ENCODE data around the gene GDF10.

DNA sequence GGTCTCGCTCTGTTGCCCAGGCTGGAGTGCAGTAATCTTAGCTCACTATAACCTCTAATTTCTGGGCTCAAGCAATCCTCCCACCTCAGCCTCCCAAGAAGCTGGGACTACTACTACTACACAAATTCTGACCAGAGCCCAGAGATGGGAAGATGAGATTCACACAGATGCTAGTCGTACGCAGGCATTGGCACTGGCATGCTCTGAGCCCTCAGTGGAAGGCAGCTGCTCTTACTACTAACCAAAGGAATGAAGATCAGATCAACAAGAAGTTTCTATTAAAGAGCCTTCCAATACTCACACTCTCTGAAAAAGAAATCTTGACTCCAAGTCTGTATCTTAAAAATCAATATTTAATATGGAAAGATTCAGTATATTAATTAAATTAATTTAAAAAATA is 32.9 kb downstream of the GDF10 start:
- TF ChIP-seq POLR2A (IDR thresholded peaks at IDR 0.05) = no peak
- TF ChIP-seq, protein P1, sequence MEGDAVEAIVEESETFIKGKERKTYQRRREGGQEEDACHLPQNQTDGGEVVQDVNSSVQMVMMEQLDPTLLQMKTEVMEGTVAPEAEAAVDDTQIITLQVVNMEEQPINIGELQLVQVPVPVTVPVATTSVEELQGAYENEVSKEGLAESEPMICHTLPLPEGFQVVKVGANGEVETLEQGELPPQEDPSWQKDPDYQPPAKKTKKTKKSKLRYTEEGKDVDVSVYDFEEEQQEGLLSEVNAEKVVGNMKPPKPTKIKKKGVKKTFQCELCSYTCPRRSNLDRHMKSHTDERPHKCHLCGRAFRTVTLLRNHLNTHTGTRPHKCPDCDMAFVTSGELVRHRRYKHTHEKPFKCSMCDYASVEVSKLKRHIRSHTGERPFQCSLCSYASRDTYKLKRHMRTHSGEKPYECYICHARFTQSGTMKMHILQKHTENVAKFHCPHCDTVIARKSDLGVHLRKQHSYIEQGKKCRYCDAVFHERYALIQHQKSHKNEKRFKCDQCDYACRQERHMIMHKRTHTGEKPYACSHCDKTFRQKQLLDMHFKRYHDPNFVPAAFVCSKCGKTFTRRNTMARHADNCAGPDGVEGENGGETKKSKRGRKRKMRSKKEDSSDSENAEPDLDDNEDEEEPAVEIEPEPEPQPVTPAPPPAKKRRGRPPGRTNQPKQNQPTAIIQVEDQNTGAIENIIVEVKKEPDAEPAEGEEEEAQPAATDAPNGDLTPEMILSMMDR (IDR thresholded peaks at IDR 0.05) = no peak

Data from esophagus squamous epithelium (tissue), 4 donors.